Stimulated activated memory B cell treated with anti-CD40 and anti-IgM and Interleukin-4, amounts not matched to agents 10 μg/mL and 1 μg/mL and 100 μg/mL, for 72 hours (primary cell): ENCODE measurements around the gene C1orf198.
"Not testable (repeated sequence)": the region's sequence is repeated elsewhere in the genome, so short reads cannot be mapped to it uniquely, and the experiment has no call there.

ENCODE experiments used
- ATAC-seq: fragments of 150-1000 bp; cut with Tn5 transposase; 2 replicates; pipeline ENCODE4 v1.10.0; 2021
- H3K27ac Mint-ChIP-seq: one replicate; pipeline ENCODE4 v1.8.0; 2022; ENCODE audit warnings: mild to moderate bottlenecking, mixed read lengths
- H3K27me3 Mint-ChIP-seq: one replicate; pipeline ENCODE4 v1.8.0; 2022; ENCODE audit warnings: mixed read lengths
- H3K36me3 Mint-ChIP-seq: one replicate; pipeline ENCODE4 v1.8.0; 2022; ENCODE audit warnings: mixed read lengths
- H3K4me1 Mint-ChIP-seq: one replicate; pipeline ENCODE4 v1.8.0; 2022; ENCODE audit warnings: mixed read lengths
- H3K4me3 Mint-ChIP-seq: one replicate; pipeline ENCODE4 v1.8.0; 2022; ENCODE audit warnings: mild to moderate bottlenecking, moderate library complexity, mixed read lengths
- H3K9me3 Mint-ChIP-seq: one replicate; pipeline ENCODE4 v1.8.0; 2022; ENCODE audit warnings: mixed read lengths

C1orf198 gene

DNA sequence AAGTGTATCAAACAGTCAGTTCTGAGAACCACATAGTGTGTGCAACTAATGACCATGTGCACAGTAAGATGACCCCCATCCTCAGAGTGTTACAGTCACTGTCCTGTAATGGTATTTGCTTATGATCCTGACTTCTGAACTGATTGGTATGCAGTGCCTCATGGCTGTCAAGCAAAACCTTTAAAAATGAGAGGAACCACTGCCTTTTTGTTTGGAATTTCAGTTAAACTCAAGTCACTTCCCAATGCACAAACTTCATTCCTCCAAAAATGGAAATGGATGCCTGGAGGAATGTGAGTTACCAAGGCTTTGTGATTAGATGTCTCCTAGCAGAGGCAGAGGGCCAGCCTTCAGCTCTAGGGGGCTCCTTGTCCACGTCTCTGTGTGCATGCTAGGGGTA, 10.5 kb downstream of the C1orf198 start:
- Mint-ChIP-seq H3K4me1 (peaks cover 7% of the 10 kb centered on the region), H3K27me3 (no peaks in the 10 kb centered on the region), H3K36me3 (peaks cover 20% of the 10 kb centered on the region), H3K9me3 (peaks cover 2% of the 10 kb centered on the region), H3K27ac (no peak overlapping the region), H3K4me3 (no peak overlapping the region)
- no peak for ATAC-seq

DNA sequence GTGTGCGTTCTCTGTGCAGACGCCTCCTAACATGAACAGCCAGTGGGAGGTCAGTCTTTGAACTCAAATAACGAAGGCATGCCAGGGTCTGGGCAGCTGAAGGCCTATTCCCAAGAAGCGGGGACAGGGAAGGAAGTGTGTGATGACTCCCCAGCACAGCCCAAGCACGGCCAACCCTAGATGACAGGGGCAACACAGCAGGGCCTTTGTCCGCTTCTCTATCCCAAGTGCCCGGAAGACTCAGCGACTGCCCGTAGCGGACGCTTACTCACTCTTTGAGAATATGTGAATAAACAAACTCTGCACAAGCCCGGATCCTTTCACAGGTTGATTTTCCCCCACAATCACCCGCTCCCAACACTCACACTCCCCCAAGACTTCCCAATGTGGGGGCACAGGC, 11.2 kb downstream of the C1orf198 start:
- Mint-ChIP-seq H3K9me3 (peaks cover 3% of the 10 kb centered on the region), H3K27ac (no peak overlapping the region), H3K4me3 (no peak overlapping the region), H3K27me3 (no peaks in the 10 kb centered on the region), H3K36me3 (peaks cover 26% of the 10 kb centered on the region), H3K4me1 (no peaks in the 10 kb centered on the region)
- ATAC-seq, result no peak

DNA sequence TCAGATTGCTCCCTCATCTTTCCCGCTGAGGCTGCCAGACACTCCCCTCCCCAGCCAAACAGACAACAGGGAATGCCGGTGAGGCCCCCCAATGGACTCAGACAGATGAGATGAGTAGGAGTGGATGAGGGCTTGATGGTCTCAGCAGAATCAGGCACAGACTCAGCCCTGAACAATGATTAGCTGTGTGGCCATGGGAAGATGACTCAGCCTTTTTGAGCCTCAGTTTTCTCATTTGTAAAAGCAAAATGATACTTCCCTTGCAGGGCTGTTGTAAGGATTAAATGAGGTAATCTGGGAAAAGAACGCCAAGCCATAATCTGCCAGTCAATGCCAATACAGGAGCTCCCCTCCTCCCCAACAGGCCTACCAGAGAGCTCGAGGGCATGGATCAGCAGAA, 12.4 kb downstream of the C1orf198 start:
- Mint-ChIP-seq H3K9me3 (peaks cover 3% of the 10 kb centered on the region), H3K27ac (no peak overlapping the region), H3K36me3 (peaks cover 32% of the 10 kb centered on the region), H3K4me3 (no peak overlapping the region), H3K4me1 (no peaks in the 10 kb centered on the region), H3K27me3 (no peaks in the 10 kb centered on the region)
- no peak for ATAC-seq

- peaks cover 3% of the 10 kb centered on the region for H3K9me3 Mint-ChIP-seq
- no peak overlapping the region for H3K4me3 Mint-ChIP-seq
- H3K27ac Mint-ChIP-seq, result no peak overlapping the region
- no peaks in the 10 kb centered on the region for H3K27me3 Mint-ChIP-seq
- ATAC-seq, result no peak
- no peaks in the 10 kb centered on the region for H3K4me1 Mint-ChIP-seq
- peaks cover 32% of the 10 kb centered on the region for H3K36me3 Mint-ChIP-seq
Observed at GRCh38 chr1:230854423-230854822, 13.9 kb downstream of the C1orf198 start.

DNA sequence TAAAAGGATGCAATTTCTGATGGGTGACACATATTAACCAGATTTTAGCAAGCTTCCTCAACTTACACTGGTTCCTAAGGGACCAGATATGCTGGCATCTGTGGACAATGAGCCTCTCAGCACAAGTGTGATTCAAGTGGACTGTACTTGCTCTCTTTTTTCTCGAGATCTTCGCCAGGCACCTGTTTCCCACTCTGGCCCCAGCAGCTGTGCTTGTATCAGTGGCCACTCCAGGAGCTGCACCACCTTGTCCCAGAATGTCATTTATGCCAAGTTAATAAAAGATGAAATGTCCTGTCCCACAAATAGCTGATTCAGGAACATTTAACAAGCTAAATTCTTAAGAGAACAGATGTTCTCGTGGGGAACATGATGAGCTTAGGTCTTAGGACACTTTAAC, 14.6 kb downstream of the C1orf198 start:
- H3K4me1 Mint-ChIP-seq, result no peaks in the 10 kb centered on the region
- no peak for ATAC-seq
- H3K27me3 Mint-ChIP-seq, result no peaks in the 10 kb centered on the region
- peaks cover 3% of the 10 kb centered on the region for H3K9me3 Mint-ChIP-seq
- no peak overlapping the region for H3K4me3 Mint-ChIP-seq
- no peak overlapping the region for H3K27ac Mint-ChIP-seq
- peaks cover 32% of the 10 kb centered on the region for H3K36me3 Mint-ChIP-seq

GRCh38 chr1:230852959-230853358, 15.4 kb downstream of the C1orf198 start:
- Mint-ChIP-seq H3K4me3 (no peak overlapping the region), H3K9me3 (peaks cover 3% of the 10 kb centered on the region), H3K4me1 (no peaks in the 10 kb centered on the region), H3K36me3 (peaks cover 32% of the 10 kb centered on the region), H3K27me3 (no peaks in the 10 kb centered on the region), H3K27ac (no peak overlapping the region)
- ATAC-seq, result no peak

GRCh38 chr1:230851291-230851691, 17.0 kb downstream of the C1orf198 start:
- Mint-ChIP-seq H3K4me1 (no peaks in the 10 kb centered on the region), H3K27ac (no peak overlapping the region), H3K9me3 (peaks cover 3% of the 10 kb centered on the region), H3K27me3 (no peaks in the 10 kb centered on the region), H3K4me3 (no peak overlapping the region), H3K36me3 (peaks cover 32% of the 10 kb centered on the region)
- ATAC-seq, result no peak

GRCh38 chr1:230850547-230850946, 17.8 kb downstream of the C1orf198 start:
- H3K27me3 Mint-ChIP-seq, result no peaks in the 10 kb centered on the region
- no peak for ATAC-seq
- no peaks in the 10 kb centered on the region for H3K4me1 Mint-ChIP-seq
- peaks cover 31% of the 10 kb centered on the region for H3K36me3 Mint-ChIP-seq
- no peak overlapping the region for H3K4me3 Mint-ChIP-seq
- peaks cover 3% of the 10 kb centered on the region for H3K9me3 Mint-ChIP-seq
- no peak overlapping the region for H3K27ac Mint-ChIP-seq

GRCh38 chr1:230849451-230850224, 18.7 kb downstream of the C1orf198 start:
- Mint-ChIP-seq H3K4me1 (no peaks in the 10 kb centered on the region), H3K27ac (no peak overlapping the region), H3K9me3 (peaks cover 3% of the 10 kb centered on the region), H3K4me3 (no peak overlapping the region), H3K27me3 (no peaks in the 10 kb centered on the region), H3K36me3 (peaks cover 25% of the 10 kb centered on the region)
- no peak for ATAC-seq

DNA sequence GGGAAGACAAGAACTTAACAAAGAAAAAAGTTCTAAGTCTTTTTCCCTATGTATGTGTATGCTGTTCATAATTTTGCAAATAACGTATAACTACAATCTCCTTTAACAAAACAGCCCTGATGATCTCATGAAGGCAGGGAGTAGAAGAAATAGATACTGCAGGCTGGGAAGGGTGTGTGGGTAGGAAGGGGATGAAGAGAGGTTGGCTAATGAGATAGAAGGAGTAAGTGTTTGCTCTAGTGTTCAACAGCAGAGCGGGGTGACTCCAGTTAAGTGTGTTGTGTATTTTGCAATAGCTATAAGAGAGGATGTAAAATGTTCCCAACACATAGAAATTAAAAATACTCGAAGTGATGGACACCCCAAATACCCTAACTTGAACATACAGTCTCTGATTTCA, 20.1 kb downstream of the C1orf198 start:
- no peak for ATAC-seq
- Mint-ChIP-seq H3K9me3 (peaks cover 3% of the 10 kb centered on the region), H3K27ac (no peak overlapping the region), H3K36me3 (peaks cover 31% of the 10 kb centered on the region), H3K27me3 (no peaks in the 10 kb centered on the region), H3K4me3 (no peak overlapping the region), H3K4me1 (no peaks in the 10 kb centered on the region)

DNA sequence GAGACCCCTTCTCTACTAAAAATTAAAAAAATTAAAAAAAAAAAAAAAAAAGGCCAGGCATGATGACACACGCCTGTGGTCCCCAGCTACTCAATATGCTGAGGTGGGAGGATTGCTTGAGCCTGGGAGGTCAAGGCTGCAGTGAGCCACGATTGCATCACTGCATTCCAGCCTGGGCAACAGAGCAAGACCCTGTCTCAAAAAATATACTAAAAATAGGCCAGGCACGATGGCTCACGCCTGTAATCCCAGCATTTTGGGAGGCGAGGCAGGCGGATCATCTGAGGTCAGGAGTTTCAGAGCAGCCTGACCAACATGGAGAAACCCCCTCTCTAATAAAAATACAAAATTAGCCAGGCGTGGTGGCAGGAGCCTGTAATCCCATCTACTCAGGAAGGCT, 23.1 kb downstream of the C1orf198 start:
- H3K27ac Mint-ChIP-seq, H3K4me1 Mint-ChIP-seq, H3K9me3 Mint-ChIP-seq, H3K27me3 Mint-ChIP-seq, ATAC-seq, H3K4me3 Mint-ChIP-seq: not testable (repeated sequence)
- H3K36me3 Mint-ChIP-seq, result peaks cover 38% of the 10 kb centered on the region

GRCh38 chr1:230844561-230844960, 23.8 kb downstream of the C1orf198 start:
- no peak overlapping the region for H3K27ac Mint-ChIP-seq
- no peak for ATAC-seq
- H3K36me3 Mint-ChIP-seq, result peaks cover 38% of the 10 kb centered on the region
- no peaks in the 10 kb centered on the region for H3K27me3 Mint-ChIP-seq
- no peaks in the 10 kb centered on the region for H3K4me1 Mint-ChIP-seq
- H3K4me3 Mint-ChIP-seq, result no peak overlapping the region
- H3K9me3 Mint-ChIP-seq, result no peaks in the 10 kb centered on the region

GRCh38 chr1:230843503-230844309, 24.6 kb downstream of the C1orf198 start:
- Mint-ChIP-seq H3K36me3 (peaks cover 45% of the 10 kb centered on the region), H3K9me3 (no peaks in the 10 kb centered on the region), H3K4me3 (no peak overlapping the region), H3K27ac (no peak overlapping the region), H3K27me3 (no peaks in the 10 kb centered on the region), H3K4me1 (no peaks in the 10 kb centered on the region)
- ATAC-seq, result no peak

GRCh38 chr1:230842801-230843200, 25.5 kb downstream of the C1orf198 start:
- Mint-ChIP-seq H3K4me1 (no peaks in the 10 kb centered on the region), H3K9me3 (no peaks in the 10 kb centered on the region), H3K36me3 (peaks cover 52% of the 10 kb centered on the region), H3K27ac (no peak overlapping the region), H3K27me3 (no peaks in the 10 kb centered on the region), H3K4me3 (no peak overlapping the region)
- no peak for ATAC-seq

DNA sequence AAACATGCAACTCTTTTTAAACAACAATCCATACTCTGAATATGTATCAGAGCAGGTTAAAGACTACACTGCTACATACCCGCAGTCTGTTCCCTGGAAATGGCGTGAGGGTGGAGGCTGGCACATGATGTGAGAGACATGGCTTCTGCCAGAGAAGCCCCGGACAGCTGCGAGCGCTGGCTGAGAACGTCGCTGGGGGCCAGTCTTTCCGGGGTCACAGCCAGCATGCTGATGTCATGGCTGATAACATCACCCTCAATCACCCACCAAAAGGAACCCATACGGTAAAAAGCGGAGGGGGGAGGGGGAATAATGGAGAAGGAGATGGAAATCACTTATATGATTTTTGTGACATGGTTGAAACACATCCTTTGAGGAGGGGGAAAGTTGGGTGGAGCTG, 29.1 kb downstream of the C1orf198 start:
- no peak for ATAC-seq
- no peaks in the 10 kb centered on the region for H3K9me3 Mint-ChIP-seq
- H3K27me3 Mint-ChIP-seq, result peaks cover 13% of the 10 kb centered on the region
- H3K4me3 Mint-ChIP-seq, result no peak overlapping the region
- H3K36me3 Mint-ChIP-seq, result peaks cover 45% of the 10 kb centered on the region
- no peak overlapping the region for H3K27ac Mint-ChIP-seq
- H3K4me1 Mint-ChIP-seq, result no peaks in the 10 kb centered on the region

- Mint-ChIP-seq H3K27me3 (peaks cover 14% of the 10 kb centered on the region), H3K27ac (no peak overlapping the region), H3K4me1 (no peaks in the 10 kb centered on the region), H3K4me3 (no peak overlapping the region), H3K36me3 (peaks cover 27% of the 10 kb centered on the region), H3K9me3 (peaks cover 4% of the 10 kb centered on the region)
- ATAC-seq, result no peak
Observed at GRCh38 chr1:230836793-230837192, 31.5 kb downstream of the C1orf198 start.
